HG03135 (cell line): ENCODE results near the gene ECM1.

Source experiments
- ATAC-seq: cut with Tn5 transposase; IDR thresholded peaks from one replicate; pipeline ENCODE4 v1.9.1; 2021; ENCODE audit warnings: mild to moderate bottlenecking, moderate library complexity; ENCODE audit not compliant: unreplicated experiment

ECM1 gene

GRCh38 chr1:150507912-150508864 lies at the start of gene ECM1:
Gene ECM1, plus strand, starts transcription at chr1:150508109. Its CDS starts 101 bp downstream, at chr1:150508210.
- ATAC-seq = no peak

GRCh38 chr1:150464422-150464826 lies 43.5 kb upstream of the ECM1 start:
- no peak for ATAC-seq

GRCh38 chr1:150466964-150467363 lies 40.9 kb upstream of the ECM1 start:
- no peak for ATAC-seq

- no peak for ATAC-seq
Measured at GRCh38 chr1:150469291-150469690, 38.6 kb upstream of the ECM1 start.

GRCh38 chr1:150472601-150473200 lies 35.2 kb upstream of the ECM1 start:
- ATAC-seq = no peak

GRCh38 chr1:150473659-150474058 lies 34.2 kb upstream of the ECM1 start:
- no peak for ATAC-seq

GRCh38 chr1:150474869-150475268 lies 33.0 kb upstream of the ECM1 start:
- no peak for ATAC-seq

GRCh38 chr1:150476754-150477153 lies 31.2 kb upstream of the ECM1 start:
- no peak for ATAC-seq

GRCh38 chr1:150477320-150477719 lies 30.6 kb upstream of the ECM1 start:
- no peak for ATAC-seq

- ATAC-seq = no peak
Measured at GRCh38 chr1:150477733-150478132, 30.2 kb upstream of the ECM1 start.

GRCh38 chr1:150479370-150479769 lies 28.5 kb upstream of the ECM1 start:
- ATAC-seq = no peak

GRCh38 chr1:150479927-150480352 lies 28.0 kb upstream of the ECM1 start:
- no peak for ATAC-seq

GRCh38 chr1:150484431-150484830 lies 23.5 kb upstream of the ECM1 start:
- ATAC-seq = no peak

GRCh38 chr1:150484861-150485260 lies 23.0 kb upstream of the ECM1 start:
- ATAC-seq = no peak

- ATAC-seq = peak; percentile 99
Measured at GRCh38 chr1:150486966-150487762, 20.7 kb upstream of the ECM1 start, which contains the start of gene TARS2. Gene TARS2, plus strand, starts transcription at chr1:150487419. Its CDS starts 32 bp downstream, at chr1:150487451.

GRCh38 chr1:150487763-150488115 lies 20.2 kb upstream of the ECM1 start:
- no peak for ATAC-seq

GRCh38 chr1:150493175-150493574 lies 14.7 kb upstream of the ECM1 start:
- no peak for ATAC-seq

GRCh38 chr1:150498342-150498741 lies 9.6 kb upstream of the ECM1 start:
- no peak for ATAC-seq

GRCh38 chr1:150505431-150505830 lies 2.5 kb upstream of the ECM1 start:
- no peak for ATAC-seq

GRCh38 chr1:150508982-150509381 lies 1.1 kb downstream of the ECM1 start:
- no peak for ATAC-seq

- ATAC-seq = no peak
Measured at GRCh38 chr1:150511551-150511950, 3.6 kb downstream of the ECM1 start.
